NCI-H1105 treated with DMSO at 0.1 percent for 48 hours (cell line): ENCODE data around the gene DPP4.

Source experiments
- DNase-seq: peaks from one replicate; lab custom pipeline; 2025; lab: John Stamatoyannopoulos, UW

DPP4 gene

DNA sequence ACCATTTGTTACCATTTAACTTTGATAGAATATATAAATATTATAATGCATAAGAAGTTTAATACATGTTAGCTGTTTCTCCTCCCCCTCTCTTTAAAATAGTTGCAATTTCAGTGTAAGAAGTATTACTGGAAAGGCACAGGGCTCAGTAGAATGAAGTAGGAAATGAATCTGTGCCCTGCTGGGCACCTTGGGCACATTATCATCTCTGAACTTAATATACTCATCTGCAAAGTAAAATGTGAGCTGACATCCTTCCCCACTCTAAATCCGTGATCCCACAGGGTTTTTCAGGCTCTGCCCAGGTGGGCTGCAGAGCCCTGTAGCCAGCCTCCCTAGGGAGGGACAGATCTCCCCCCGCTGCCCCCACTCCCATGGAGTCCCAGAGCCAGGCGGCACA is 56.8 kb downstream of the DPP4 start:
- no peak for DNase-seq

DNA sequence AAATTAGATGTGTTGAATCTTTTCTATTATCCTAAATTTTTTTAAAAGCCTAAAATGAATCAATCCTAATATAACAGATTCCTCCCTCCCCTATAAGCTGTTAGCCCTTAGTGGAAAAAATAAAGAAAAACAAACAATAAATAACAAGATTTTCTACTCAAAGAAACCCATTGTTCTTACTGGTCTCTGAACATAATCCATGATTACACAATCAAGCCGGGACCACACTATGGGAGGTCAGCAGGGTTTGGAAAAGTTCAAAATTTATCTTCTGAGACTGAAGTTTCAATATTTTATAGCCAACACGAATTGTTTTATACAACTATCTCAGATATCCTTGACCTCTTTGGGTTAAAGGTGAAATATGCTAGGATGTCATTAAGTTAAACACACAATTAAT is 57.9 kb downstream of the DPP4 start:
- no peak for DNase-seq

DNA sequence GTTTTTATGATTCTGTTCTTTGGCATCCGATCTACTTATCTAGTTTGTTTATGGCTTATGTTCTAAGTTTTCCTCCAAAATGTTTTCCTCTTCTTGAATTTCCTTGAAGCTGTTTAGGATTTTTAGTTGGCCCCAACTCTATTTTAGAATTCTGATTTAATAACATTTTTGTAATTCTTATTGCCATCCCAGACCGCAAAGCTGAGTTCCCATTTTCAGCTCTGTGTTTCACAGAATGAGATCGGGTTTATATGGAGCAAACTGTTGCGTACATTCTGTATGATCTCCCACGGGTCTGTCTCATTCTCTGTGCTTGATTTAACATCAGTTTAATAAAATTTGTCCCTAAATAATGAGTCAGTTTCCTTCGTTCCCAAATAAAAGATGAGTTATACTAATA is 59.3 kb downstream of the DPP4 start:
- no peak for DNase-seq

DNA sequence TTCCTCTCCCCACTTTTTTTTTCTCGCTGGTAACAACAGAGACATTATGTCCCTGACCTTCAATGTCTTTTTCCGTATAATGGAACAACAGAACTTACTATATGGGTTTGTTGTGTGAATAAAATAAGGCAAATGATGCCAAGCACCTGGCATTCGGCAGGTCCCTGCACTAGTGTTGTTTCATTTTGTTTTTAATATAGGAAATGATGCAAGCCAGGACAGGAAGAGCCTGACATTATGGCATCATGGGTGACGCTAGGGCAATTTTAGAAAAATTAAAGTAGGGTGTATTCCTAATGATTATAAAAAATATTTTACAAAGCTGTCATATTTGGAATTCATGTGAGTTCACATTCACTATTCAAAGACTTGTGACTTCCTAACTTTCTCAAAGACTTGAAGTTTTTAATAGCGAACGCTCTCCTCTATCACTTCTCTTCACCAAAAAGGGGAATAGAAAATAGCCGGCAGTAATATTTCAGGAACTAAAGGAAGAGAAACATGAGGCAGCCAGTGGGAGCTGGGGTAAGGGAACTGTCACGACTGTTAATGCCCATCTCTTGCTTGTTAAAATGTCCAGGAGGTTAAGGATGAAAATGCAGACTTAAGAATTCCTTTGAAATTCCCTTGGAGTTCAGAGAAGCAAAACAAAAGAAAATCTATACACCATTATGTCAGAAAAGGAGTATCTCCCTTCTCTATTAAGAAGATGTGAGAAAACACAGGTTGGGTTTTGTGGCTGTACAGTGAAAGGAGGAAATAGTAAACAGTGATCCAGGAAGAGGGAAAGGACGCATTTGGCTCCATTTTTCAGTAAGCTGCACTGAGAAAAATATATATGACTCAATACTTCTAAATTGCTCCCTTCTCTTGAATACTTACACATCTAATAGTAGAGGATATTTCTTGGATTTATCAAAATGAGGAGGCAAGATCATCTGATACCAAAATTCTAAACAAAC is 60.2 kb downstream of the DPP4 start:
- DNase-seq = no peak

DNA sequence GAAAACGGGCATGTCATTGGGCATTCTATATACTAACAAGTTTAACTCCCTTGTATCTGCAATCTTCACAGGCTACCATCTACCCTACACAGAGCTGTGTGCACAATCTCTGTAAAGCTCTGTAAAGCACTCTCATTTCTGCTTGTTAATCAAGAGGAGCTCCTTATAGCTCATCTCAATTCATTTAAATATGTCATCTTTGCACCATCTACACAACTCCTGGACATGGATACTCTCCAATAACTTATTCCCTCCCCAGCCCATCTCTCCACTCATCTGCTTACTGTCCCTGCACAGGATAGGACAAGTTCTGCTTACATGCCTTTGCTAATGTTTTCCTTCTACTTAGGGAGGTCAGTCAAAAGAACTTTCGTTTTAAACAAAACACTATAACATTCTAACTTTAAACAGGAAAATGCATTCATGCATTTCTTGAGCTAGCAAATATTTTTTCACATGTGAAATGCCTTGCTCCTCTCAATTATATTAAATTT is 61.4 kb downstream of the DPP4 start:
- DNase-seq = no peak

DNA sequence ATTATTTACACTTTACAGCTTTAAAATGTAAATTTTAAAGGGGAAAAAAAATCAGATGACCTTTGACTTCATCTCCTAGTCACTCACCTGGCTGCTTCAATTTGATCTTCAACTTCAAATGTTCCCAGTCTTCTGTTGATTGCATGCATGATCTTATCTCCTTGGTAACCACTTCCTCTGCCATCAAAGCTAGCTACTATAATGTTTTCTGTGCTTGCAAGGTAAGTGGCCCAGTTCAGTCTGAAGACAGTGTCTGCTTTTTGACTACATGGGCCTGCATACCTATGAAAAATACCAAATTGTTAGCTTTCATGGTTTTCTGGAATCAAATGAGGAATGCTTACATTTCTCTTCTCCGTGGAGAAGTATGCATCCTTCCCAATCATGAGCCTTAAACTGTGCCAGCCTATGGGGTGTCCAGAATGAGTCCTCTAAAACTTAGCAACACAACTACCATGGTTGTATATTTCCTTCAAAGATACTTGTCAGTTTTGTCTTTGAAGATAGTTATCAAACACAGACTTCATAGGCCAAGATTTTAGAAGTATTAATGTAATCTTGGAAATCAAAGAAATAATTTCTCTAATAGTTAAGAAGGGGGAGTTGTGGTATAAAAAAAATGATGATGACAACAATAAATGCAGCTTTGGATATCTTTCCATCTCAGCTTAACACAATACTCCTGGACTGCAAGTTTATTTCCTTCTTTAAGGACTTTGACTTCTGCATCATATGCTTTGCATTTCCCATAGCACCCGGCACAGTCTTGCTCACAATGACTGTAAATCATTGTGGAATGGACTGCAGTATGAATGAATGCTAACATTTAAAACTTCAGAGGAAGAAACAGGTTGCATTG is 62.1 kb downstream of the DPP4 start:
- DNase-seq = no peak

DNA sequence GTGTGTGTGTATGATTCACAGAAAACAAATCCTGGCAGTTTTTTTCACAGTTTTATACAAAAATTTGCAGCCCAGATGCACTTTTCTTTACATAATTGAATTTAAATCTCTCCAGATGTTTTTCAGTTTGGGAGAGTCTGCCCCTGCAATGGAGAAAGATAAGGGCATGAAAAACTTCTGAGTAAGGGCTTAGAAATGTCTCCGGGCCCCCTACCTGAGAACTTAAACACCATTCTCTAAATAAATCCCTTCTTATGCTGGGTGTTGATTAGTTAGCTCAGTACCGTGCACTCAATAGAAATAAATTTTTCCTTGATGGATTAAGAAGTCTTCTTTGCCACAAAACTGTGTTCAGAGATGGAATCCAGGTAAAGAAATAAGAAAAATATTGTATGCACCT is 64.5 kb downstream of the DPP4 start:
- DNase-seq = no peak

DNA sequence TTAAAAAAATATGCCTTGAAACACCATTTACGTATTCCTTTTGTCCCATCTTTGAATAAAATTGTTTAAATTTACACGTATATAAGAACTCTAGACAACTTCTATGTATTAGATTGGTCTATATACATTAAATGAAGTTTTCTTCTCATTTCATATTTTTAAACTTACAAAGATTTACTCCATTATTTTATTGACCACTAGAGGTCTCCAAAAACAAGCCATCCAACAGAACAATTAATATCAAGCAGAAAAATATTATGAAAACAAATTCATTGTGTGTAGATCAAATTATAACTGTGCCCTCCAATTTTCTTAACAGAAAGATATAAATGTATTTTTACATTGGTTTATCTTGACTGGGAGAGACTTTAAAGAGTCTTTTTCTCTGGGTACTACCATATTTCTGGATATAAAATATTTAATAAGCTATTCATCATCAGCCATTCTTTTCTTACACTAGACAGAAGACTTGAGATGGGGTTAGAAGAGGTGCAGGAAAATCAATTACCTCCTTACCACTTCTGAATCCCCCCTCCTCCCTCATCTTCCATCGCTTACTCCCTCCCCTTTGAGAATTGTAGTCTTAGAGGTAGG is 66.5 kb downstream of the DPP4 start:
- peak; percentile 6 for DNase-seq

DNA sequence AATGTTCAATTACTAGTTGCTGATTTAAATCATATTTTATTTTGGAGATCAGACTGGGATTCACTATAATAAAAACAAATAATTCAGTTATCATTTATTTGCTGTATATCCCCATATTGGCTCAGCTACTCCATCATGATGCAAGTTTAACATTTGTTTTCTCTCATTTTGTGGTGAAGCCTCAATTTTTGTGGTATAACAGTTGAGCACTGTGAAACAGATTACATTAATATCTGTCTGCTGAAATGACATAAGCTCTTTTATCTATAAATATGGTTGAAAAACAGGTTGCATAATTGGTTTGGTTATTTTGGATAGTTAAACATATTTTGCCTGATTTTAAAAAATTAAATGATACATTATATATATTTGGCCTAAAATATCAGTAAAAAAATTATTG is 67.7 kb downstream of the DPP4 start:
- no peak for DNase-seq

DNA sequence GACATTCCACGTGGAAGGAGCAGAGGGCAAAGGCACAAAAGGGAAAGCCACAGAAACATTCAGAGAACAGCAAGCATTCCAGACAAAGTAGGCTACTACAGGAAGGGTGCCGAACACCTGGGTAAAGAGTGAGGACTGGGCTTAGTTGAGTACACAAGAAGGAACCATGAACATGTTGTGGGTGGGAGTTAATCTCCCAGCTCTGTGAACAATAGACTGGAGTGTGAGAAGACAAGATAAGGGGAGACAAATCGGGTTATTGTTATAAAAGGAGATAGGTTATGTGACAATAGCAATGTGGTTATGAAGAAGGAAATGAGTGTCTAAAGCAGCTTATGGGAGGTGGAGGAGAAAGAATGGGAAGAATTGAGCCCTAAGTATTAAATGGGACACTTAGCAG is 70.0 kb downstream of the DPP4 start:
- no peak for DNase-seq

DNA sequence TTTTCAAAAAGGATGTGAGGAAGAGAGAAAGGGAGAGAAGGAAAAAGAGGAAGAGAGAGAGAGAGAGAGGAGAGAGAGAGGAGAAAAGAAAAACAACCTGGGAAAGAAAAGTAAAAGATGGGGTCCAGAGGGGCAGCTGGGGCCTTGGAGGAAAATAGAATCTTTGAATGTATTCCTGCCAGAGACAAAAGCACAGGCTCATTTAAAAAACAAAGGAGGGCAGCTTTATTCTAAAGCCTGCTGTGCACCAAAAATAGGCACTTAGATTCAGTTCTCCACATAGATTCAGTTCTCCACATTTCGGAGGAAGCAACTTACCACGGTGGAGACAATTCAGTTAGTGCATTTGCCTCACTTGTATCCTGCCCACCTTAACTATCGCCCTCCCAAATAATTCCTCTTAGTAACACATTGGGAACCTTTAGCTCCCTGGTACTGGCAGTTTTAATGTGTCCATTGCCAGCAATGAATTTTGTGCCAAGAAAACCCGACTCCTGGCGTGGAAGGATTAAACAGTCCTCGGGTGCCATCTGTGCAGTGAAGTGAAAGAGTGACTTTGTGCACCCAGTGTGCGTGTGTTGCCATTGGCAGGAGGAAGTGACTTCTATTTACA is 71.3 kb downstream of the DPP4 start:
- DNase-seq = no peak

DNA sequence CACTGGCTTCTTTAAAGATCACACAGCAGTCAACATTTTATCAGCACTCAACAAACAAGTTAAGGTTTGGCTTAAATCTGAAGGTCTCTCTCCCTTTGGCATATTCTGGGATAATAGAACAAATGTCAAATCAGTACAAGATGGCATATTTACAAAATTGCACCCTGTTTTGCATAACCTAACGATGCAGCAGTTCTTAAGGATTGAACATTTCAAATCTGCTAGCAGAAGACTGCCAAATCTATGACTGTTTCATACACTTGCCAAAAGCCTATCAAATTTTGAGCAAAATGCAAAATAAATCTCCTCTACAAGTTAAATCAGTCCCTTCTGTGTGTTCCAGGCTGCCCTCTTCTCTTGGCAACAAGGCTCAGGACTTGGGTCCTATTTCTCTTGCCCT is 73.6 kb downstream of the DPP4 start:
- no peak for DNase-seq

DNA sequence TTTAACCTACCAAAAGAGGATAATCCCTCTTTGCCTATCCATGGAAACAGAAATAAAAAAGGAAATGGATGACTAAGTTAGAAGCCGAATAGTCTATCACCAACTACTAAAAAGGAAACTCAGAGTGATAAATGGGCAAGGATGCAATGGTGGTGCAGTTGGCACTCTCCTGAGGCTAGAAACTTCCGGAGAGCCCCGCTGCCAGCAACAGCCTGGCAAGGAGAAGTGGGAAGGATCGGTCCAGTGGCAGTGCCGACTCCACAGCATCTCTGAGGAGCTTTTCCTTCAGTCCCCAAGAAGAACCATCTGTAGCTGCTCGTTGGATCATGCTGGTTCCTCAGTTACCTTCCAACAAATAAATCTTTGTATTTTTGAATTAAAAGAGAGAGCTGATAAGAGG is 74.7 kb downstream of the DPP4 start:
- DNase-seq = no peak

DNA sequence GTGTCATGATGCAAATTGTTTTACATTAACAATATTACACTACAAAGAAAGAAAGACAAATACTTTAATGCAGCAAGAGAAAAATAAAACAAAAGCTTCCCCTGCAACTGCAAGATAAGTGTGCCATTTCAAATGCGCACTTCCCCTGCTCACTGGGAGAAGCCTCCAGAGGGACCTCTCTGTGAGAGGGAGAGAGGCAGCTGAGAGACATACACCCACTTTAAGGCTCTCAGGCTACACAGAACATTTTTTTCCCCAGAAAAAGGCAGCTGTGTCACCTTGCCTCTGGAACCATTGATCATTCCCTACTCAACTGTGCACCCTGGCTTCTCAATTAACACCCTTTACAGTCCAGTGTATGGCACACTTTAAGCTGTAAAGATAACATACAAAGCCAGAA is 75.2 kb downstream of the DPP4 start:
- DNase-seq = no peak

DNA sequence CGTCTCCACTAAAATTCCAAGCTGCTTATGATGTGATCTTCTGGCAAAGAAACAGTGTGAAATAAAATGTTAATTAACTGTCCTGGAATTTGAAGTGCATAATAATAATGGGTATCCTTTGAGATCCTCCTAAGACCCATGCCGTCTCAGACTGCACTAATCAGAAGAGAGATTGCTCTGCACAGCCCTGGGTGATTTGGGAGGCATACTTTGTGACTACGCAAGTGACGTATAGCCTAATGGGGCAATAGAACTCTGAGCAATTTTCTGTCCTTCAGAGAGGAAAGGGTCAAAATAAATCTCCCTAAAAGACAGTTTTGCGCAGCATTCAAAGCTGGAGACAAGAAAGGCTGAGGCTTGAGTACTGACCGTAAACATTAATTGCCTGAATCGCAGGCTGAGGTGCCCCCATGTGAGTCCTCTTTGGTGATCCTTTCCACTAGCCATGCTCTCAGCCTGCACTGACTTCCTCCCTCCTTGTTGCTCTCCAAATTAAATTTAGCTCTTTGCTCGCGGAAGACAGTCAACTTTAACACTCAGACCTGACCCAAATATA is 76.0 kb downstream of the DPP4 start:
- no peak for DNase-seq

DNA sequence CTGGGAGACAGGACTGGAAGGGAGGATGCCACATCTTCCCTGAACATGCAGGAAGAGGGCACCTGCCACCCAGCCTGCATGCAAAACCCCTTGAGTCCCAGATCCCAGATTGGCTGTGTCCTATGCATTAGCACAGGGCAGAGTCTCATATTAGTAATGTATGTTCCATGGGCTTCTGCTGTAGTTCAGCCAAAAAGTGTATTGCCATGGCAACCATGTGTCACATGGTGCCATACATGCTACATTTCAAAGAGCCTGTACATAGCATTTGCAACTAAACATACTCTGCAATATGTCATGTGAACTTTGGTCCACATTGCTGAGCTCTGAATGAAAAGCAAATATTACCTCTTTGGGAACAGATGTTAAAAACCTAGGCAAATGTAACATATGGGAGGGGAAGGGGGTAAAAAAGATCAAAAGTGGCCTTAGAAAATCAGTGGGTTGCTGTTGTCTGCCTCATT is 78.4 kb downstream of the DPP4 start:
- no peak for DNase-seq

DNA sequence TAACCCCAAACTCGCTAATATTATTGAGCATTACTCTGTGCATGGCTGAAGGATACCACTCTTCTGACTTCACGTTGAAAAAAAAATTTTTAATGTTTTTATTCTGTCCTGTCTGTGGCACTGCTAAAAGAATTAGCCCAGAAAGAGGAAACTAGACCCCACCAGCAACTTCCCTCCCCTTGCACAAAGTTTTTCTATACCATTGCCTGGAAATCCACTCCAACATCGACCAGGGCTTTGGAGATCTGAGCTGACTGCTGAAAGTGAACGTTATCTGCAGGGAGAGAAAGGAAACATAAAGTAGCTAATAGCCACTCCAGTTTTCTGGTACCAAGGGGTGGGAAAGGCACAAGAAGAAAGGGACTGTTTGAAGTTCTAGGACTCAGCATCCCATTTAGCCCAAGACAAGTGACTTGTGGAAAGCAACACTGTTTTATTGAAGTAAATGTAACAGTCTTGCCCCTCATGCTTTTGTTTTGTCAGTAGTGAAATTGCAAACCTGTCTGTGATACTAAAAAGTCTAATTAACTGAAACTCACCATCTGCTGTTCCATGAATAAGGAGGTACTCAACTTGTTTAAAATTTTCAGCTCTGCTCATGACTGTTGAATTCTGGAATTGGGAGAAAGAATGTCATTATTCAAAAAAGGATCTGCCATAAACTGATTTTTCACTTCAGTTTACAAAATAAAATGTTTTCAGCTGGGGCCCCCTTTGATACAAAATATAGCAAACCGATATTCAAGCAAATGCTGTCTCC is 79.1 kb downstream of the DPP4 start:
- no peak for DNase-seq

DNA sequence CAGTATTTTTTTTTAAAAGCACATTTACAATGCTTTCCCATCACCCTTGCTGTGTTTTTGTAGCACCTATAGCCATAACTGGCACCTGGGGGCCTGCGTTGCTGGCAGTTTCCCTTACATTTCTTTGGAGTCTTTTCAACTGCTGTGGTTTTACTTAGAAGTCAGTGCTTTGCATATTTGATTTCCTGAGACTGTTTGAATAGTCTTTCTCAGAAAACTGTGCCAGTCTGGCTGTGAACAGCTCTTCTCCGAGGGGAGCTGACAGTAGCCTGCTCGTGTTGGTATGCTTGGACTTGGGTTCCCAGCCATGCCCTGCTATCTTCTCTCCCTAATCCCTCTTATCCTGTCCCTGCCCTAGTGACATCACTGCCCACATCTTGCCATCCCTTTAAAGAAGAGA is 81.5 kb downstream of the DPP4 start:
- DNase-seq = no peak

DNA sequence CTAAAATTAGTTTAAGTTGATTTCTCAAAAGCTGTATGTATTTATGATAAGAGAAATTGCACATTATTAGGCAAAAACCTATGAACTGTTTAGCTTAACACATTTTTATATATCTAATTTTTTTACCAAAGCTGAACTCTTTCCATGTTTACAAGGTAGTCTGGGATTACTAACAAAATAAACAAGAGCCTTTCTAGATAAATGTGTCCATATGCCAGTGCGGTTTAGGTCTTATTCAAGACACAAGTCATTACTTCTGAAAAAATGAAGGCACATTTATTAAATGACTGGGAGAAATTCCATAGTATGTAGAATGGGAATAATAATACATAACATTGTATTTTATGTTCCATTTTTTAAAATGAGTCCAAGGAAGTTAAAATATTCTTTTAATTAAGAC is 82.0 kb downstream of the DPP4 start:
- DNase-seq = no peak

DNA sequence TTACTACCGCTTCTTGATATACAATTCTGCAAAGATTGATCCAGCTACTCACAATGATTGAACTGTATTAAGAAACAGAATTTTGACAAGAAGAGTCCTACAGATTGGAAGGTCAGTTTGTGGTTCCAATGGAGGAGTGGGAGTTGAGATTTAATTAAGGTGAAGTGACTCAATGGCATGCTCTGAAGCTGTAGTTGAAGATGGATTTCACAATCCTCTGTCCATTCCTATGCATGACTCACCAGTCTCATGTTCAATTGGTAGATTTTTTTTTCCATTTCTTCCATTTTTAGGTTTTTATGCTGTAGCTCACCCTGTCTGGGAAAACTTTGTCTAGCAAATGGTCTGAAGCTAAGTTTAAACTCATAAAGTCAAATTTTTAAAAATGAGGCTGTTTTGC is 83.3 kb downstream of the DPP4 start:
- no peak for DNase-seq

DNA sequence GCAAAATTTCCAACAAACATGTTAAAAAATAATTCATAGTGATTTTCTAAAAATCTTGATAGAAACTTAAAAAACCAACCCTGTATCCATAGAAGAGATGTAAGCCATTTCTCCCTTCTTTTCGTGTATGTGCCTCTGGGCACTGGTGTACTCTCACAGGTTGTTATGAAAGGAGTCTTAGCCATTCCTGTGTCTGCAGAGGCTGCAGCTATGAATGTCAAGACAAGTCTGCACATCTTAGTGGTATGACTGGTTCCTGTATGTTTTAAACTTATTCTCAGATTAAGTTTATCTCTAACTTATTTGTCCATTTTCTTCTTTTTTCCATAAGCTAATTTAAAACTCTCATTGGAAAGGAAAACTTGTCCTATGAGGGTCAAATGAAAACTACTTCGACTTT is 84.0 kb downstream of the DPP4 start:
- no peak for DNase-seq
